C4-2B (cell line): ENCODE results near the gene PTPRT.

Source experiments
- H3K27ac ChIP-seq: fragments of 450-650 bp; 2 replicates; pipeline ENCODE4 v1.5.1; 2017
- ZFX ChIP-seq: fragments of 450-650 bp; IDR thresholded peaks from 2 replicates; pipeline ENCODE4 v1.6.1; 2017
- TF ChIP-seq, protein P1 (sequence below): fragments of 450-650 bp; conservative IDR thresholded peaks from 2 replicates; pipeline ENCODE4 v1.5.1; 2017; ENCODE audit warnings: mild to moderate bottlenecking

PTPRT gene

GRCh38 chr20:42313704-42314103 lies 876.0 kb downstream of the PTPRT start:
- no peak for TF ChIP-seq ZFX
- TF ChIP-seq, protein P1, sequence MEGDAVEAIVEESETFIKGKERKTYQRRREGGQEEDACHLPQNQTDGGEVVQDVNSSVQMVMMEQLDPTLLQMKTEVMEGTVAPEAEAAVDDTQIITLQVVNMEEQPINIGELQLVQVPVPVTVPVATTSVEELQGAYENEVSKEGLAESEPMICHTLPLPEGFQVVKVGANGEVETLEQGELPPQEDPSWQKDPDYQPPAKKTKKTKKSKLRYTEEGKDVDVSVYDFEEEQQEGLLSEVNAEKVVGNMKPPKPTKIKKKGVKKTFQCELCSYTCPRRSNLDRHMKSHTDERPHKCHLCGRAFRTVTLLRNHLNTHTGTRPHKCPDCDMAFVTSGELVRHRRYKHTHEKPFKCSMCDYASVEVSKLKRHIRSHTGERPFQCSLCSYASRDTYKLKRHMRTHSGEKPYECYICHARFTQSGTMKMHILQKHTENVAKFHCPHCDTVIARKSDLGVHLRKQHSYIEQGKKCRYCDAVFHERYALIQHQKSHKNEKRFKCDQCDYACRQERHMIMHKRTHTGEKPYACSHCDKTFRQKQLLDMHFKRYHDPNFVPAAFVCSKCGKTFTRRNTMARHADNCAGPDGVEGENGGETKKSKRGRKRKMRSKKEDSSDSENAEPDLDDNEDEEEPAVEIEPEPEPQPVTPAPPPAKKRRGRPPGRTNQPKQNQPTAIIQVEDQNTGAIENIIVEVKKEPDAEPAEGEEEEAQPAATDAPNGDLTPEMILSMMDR = no peak
- H3K27ac ChIP-seq = no peak overlapping the region

GRCh38 chr20:42309050-42309449 lies 880.7 kb downstream of the PTPRT start:
- TF ChIP-seq, protein P1 = no peak
- no peak for TF ChIP-seq ZFX
- H3K27ac ChIP-seq = no peak overlapping the region

- no peak for TF ChIP-seq ZFX
- TF ChIP-seq, protein P1 = no peak
- no peak overlapping the region for H3K27ac ChIP-seq
These were observed 881.5 kb downstream of the PTPRT start for GRCh38 chr20:42308171-42308570.

GRCh38 chr20:42295592-42295991 lies 894.1 kb downstream of the PTPRT start:
- H3K27ac ChIP-seq = no peak overlapping the region
- TF ChIP-seq ZFX = no peak
- TF ChIP-seq, protein P1 = no peak

DNA sequence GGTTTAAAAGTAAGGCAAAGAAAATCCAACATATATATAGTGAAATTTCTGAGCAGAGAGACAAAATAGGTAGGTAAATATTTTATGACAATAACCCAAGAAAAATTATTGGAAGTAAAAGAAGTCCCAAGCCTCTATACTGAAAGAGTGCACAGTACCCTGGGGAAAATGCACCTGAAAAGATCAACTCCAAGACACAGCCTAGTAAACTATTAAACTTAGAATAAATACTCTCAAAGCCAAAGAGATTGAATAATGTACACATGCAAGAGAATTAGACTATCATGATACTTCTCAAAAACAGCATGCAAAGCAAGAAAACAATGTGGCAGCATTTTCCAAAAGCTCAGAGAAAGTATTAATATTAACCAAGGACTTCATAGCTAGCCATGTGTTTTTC lies 894.7 kb downstream of the PTPRT start:
- no peak overlapping the region for H3K27ac ChIP-seq
- TF ChIP-seq, protein P1 = no peak
- TF ChIP-seq ZFX = no peak

DNA sequence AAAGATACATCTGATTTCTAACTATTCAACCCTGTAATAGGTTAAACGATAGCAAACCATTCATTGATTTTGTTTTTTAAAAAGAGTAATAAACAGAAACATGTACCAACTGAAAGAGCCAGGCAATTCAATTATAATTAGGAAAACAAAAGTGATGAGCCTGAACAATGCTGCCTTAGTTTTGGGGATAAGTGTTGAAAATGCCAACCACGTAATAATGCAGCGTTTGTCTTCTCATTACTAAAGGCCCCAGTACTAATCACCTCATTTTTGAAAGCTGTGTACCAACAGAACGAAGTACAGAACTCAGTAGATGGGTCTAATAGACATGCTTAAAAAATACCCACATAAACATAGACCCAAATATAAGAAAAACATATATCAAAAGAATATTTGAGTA lies 907.9 kb downstream of the PTPRT start:
- no peak overlapping the region for H3K27ac ChIP-seq
- TF ChIP-seq, protein P1 = no peak
- no peak for TF ChIP-seq ZFX

- no peak overlapping the region for H3K27ac ChIP-seq
- TF ChIP-seq, protein P1 = no peak
- no peak for TF ChIP-seq ZFX
These were observed 912.7 kb downstream of the PTPRT start for GRCh38 chr20:42276718-42277602.
